B cell (primary cell): ENCODE measurements around the gene PLCL1. TPM values are rescaled to one million over a fixed set of nuclear protein-coding genes. Genes with fewer than 3 reads are reported as not detected.

ENCODE experiments used
- ATAC-seq: fragments of 200-7000 bp; cut with Tn5 transposase; one replicate; pipeline ENCODE4 v1.10.0; 2021; ENCODE audit warnings: low read depth, mild to moderate bottlenecking, moderate number of reproducible peaks, moderate library complexity
- CTCF ChIA-PET: fragments of 350-600 bp; sonication (Branson Sonifier 250); formaldehyde crosslinking; loops from one replicate; lab custom pipeline; 2021; ENCODE audit warnings: antibody characterized with exemption, inconsistent platforms; lab: Charles Lee
- POLR2A ChIA-PET: fragments of 350-600 bp; sonication (Branson Sonifier 250); formaldehyde crosslinking; loops from one replicate; lab custom pipeline; 2021; ENCODE audit warnings: antibody characterized with exemption; lab: Charles Lee
- DNase-seq: peaks from one replicate; pipeline ENCODE4 v3.0.0; 2013
- H2AFZ ChIP-seq: 2 replicates; pipeline ENCODE4 v1.6.1; 2012; ENCODE audit warnings: mild to moderate bottlenecking, low read depth, low read length; ENCODE audit not compliant: insufficient read depth, poor library complexity, severe bottlenecking
- H3K27ac ChIP-seq, 2 donors: 1 replicate in 1 of 2; 2 replicates in 1 of 2; pipeline ENCODE4 v1.5.1; 2012 to 2013; ENCODE audit warnings: low read length in 2 of 2, mild to moderate bottlenecking in 2 of 2, moderate library complexity in 1 of 2
- H3K27me3 ChIP-seq, 4 experiments: fragments of 200-600 bp in 1 of 4; sonication (generic) in 1 of 4; replicated peaks in 1 of 4; 1 replicate in 2 of 4; 2 replicates in 2 of 4; pipeline versions ENCODE4 v1.6.1 to v1.7.0; 2013 to 2016; ENCODE audit warnings: low read length in 3 of 4, mild to moderate bottlenecking in 2 of 4, mixed read lengths in 1 of 4, moderate library complexity in 1 of 4; ENCODE audit not compliant: insufficient read depth in 4 of 4, control insufficient read depth in 3 of 4; ENCODE audit errors: control extremely low read depth in 1 of 4
- H3K36me3 ChIP-seq, 2 experiments: replicated peaks in 1 of 2; 1 replicate in 1 of 2; 2 replicates in 1 of 2; pipeline versions ENCODE4 v1.6.1 to v1.7.1; 2013; ENCODE audit warnings: low read length in 1 of 2; ENCODE audit not compliant: insufficient read depth in 2 of 2, control insufficient read depth in 1 of 2; ENCODE audit errors: control extremely low read depth in 1 of 2, extremely low read depth in 1 of 2
- H3K4me1 ChIP-seq, 2 donors: fragments of 200-600 bp in 1 of 2; sonication (generic) in 1 of 2; 1 replicate in 1 of 2; 2 replicates in 1 of 2; pipeline versions ENCODE4 v1.5.1 to v1.6.1; 2013 to 2017; ENCODE audit warnings: low read length in 2 of 2; ENCODE audit not compliant: control insufficient read depth in 2 of 2, insufficient read depth in 2 of 2
- H3K4me2 ChIP-seq: replicated peaks from 2 replicates; pipeline ENCODE3; 2012; ENCODE audit warnings: mild to moderate bottlenecking, low read depth, low read length; ENCODE audit not compliant: poor library complexity, severe bottlenecking
- H3K4me3 ChIP-seq, 5 experiments: fragments of 200-600 bp in 1 of 5; sonication (generic) in 1 of 5; 1 replicate in 3 of 5; 2 replicates in 2 of 5; pipeline versions ENCODE4 v1.5.1 to v1.7.0; 2011 to 2016; ENCODE audit warnings: low read length in 4 of 5, mild to moderate bottlenecking in 4 of 5, low read depth in 2 of 5, control low read depth in 1 of 5, moderate library complexity in 1 of 5; ENCODE audit not compliant: insufficient read depth in 1 of 5; ENCODE audit errors: control extremely low read depth in 1 of 5, extremely low read depth in 1 of 5
- H3K79me2 ChIP-seq: fragments of 200-600 bp; sonication (generic); one replicate; pipeline ENCODE4 v1.6.0; 2016; ENCODE audit warnings: low read length; ENCODE audit not compliant: control insufficient read depth, insufficient read depth
- H3K9ac ChIP-seq: fragments of 200-600 bp; sonication (generic); 2 replicates; pipeline ENCODE4 v1.6.1; 2017; ENCODE audit warnings: mild to moderate bottlenecking, low read length, moderate library complexity
- H3K9me3 ChIP-seq, 3 donors: one replicate each; pipeline versions ENCODE4 v1.6.1 to v1.7.1; 2013; ENCODE audit warnings: low read length in 2 of 3; ENCODE audit not compliant: control insufficient read depth in 2 of 3, insufficient read depth in 1 of 3; ENCODE audit errors: control extremely low read depth in 1 of 3
- H4K20me1 ChIP-seq: 2 replicates; pipeline ENCODE4 v1.6.0; 2012; ENCODE audit warnings: mild to moderate bottlenecking, low read length; ENCODE audit not compliant: insufficient read depth, control insufficient read depth, poor library complexity, severe bottlenecking
- H3K27ac Mint-ChIP-seq: one replicate; pipeline ENCODE4 v1.8.0; 2021; ENCODE audit warnings: mixed read lengths
- H3K27me3 Mint-ChIP-seq: one replicate; pipeline ENCODE4 v1.8.0; 2021; ENCODE audit warnings: mixed read lengths
- H3K4me1 Mint-ChIP-seq: one replicate; pipeline ENCODE4 v1.8.0; 2021; ENCODE audit warnings: mixed read lengths
- H3K4me3 Mint-ChIP-seq: one replicate; pipeline ENCODE4 v1.8.0; 2021; ENCODE audit warnings: mixed read lengths
- H3K9me3 Mint-ChIP-seq: one replicate; pipeline ENCODE4 v1.8.0; 2022; ENCODE audit warnings: mixed read lengths; ENCODE audit not compliant: insufficient read depth
- EZH2 ChIP-seq: IDR thresholded peaks from 2 replicates; pipeline ENCODE4 v1.6.1; 2012; ENCODE audit warnings: borderline replicate concordance, low read depth, mild to moderate bottlenecking, moderate library complexity, low read length; ENCODE audit not compliant: insufficient read depth, poor library complexity, severe bottlenecking
- WGBS: methylation state at CpG from one replicate; pipeline ENCODE4 v1.1.5; 2013; ENCODE audit warnings: missing lambda C conversion rate; ENCODE audit not compliant: insufficient coverage; 5-methylcytosine and 5-hydroxymethylcytosine counted together
- intact Hi-C: fragments of 100-400 bp; cut with micrococcal nuclease; formaldehyde crosslinking; loops from one replicate; pipeline ENCODE4 v1.10.0; 2022
- polyA plus RNA-seq: library from polyadenylated mRNA; depleted of rRNA; stranded (reverse); fragments of >200 nt; gene quantifications from 2 replicates; pipeline ENCODE4 v1.2.3, GENCODE V29; 2012
- total RNA-seq, 2 donors: library from RNA; stranded (reverse); fragments of 120-200 nt in 1 of 2; gene quantifications; 1 replicate in 1 of 2; 2 replicates in 1 of 2; pipeline versions ENCODE4 v1.2.3 to v1.2.4, GENCODE V29; 2013 to 2022
- TF ChIP-seq, protein P1 (sequence below): fragments of 200-600 bp; IDR thresholded peaks from one replicate; pipeline ENCODE4 v1.8.0; 2022; ENCODE audit warnings: antibody characterized with exemption, mild to moderate bottlenecking

The PLCL1 gene
- total and polyA plus RNA-seq, 2 donors (not counting 1 experiment from before 2014, with no cell fraction given), result 0.07 to 0.25 TPM

GRCh38 chr2:197777823-197778407 lies 26.5 kb upstream of the PLCL1 start:
- no peaks in the 10 kb centered on the region for H3K36me3 ChIP-seq
- Mint-ChIP-seq H3K4me3 (no peak overlapping the region), H3K27ac (no peak overlapping the region), H3K9me3 (no peaks in the 10 kb centered on the region), H3K27me3 (peaks cover 20% of the 10 kb centered on the region), H3K4me1 (no peaks in the 10 kb centered on the region)
- H3K79me2 ChIP-seq, result no peaks in the 10 kb centered on the region
- no peak for TF ChIP-seq EZH2
- TF ChIP-seq, protein P1, sequence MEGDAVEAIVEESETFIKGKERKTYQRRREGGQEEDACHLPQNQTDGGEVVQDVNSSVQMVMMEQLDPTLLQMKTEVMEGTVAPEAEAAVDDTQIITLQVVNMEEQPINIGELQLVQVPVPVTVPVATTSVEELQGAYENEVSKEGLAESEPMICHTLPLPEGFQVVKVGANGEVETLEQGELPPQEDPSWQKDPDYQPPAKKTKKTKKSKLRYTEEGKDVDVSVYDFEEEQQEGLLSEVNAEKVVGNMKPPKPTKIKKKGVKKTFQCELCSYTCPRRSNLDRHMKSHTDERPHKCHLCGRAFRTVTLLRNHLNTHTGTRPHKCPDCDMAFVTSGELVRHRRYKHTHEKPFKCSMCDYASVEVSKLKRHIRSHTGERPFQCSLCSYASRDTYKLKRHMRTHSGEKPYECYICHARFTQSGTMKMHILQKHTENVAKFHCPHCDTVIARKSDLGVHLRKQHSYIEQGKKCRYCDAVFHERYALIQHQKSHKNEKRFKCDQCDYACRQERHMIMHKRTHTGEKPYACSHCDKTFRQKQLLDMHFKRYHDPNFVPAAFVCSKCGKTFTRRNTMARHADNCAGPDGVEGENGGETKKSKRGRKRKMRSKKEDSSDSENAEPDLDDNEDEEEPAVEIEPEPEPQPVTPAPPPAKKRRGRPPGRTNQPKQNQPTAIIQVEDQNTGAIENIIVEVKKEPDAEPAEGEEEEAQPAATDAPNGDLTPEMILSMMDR, result peak; percentile 89
- no peak overlapping the region for H3K4me2 ChIP-seq
- H3K4me1 ChIP-seq, result no peaks in the 10 kb centered on the region
- H3K9ac ChIP-seq, result no peak overlapping the region
- no CpG with 5 or more reads among the region's 4 CpGs for WGBS
- intact Hi-C loops, result loop anchor here (1.0 to 5.0 kb wide), 3 partner anchors 71 to 1027 kb away; no protein-coding TSS in a partner anchor
- no peaks in the 10 kb centered on the region for H4K20me1 ChIP-seq
- no peak overlapping the region for H3K27ac ChIP-seq
- no peak overlapping the region for H2AFZ ChIP-seq
- no peaks in the 10 kb centered on the region for H3K9me3 ChIP-seq
- POLR2A ChIA-PET, result no interaction called here
- ATAC-seq (no peak), DNase-seq (peak; percentile 46)
- H3K4me3 ChIP-seq, result no peak overlapping the region
- peaks cover 0 to 8% (median 0%) of the 10 kb centered on the region in 4 experiments for H3K27me3 ChIP-seq
- CTCF ChIA-PET, result interaction anchor here (0.6 to 2.6 kb wide), 4 partner anchors 11 to 1026 kb away, joined by 3 to 15 read pairs (median 5); no protein-coding TSS in a partner anchor

- Mint-ChIP-seq H3K4me1 (no peaks in the 10 kb centered on the region), H3K4me3 (no peak overlapping the region), H3K9me3 (no peaks in the 10 kb centered on the region), H3K27ac (no peak overlapping the region), H3K27me3 (peaks cover 20% of the 10 kb centered on the region)
- ATAC-seq (no peak), DNase-seq (no peak)
- no peaks in the 10 kb centered on the region for H3K9me3 ChIP-seq
- ChIA-PET POLR2A (no interaction called here), CTCF (interaction anchor here (0.8 to 2.6 kb wide), 5 partner anchors 9 to 1028 kb away, joined by 3 to 15 read pairs (median 4); partner anchors contain the start of gene MOB4)
- H3K9ac ChIP-seq, result no peak overlapping the region
- H3K27ac ChIP-seq, result no peak overlapping the region
- intact Hi-C loops, result loop anchor here (5.0 kb wide), 1 partner anchor 347 kb away; no protein-coding TSS in a partner anchor
- H2AFZ ChIP-seq, result no peak overlapping the region
- H3K4me1 ChIP-seq, result no peaks in the 10 kb centered on the region
- no peak overlapping the region for H3K4me3 ChIP-seq
- H3K79me2 ChIP-seq, result no peaks in the 10 kb centered on the region
- H3K36me3 ChIP-seq, result no peaks in the 10 kb centered on the region
- H4K20me1 ChIP-seq, result no peaks in the 10 kb centered on the region
- H3K27me3 ChIP-seq, result peaks cover 0 to 8% (median 0%) of the 10 kb centered on the region in 4 experiments
- no peak for TF ChIP-seq EZH2
- TF ChIP-seq, protein P1, result no peak
- no peak overlapping the region for H3K4me2 ChIP-seq
These were observed 25.1 kb upstream of the PLCL1 start for GRCh38 chr2:197779261-197779660.
